A673 (cell line): Measurements from ENCODE around the gene ENTPD7.

Experiments
- EZH2 ChIP-seq: fragments of 200-600 bp; sonication (generic); IDR thresholded peaks from 2 replicates; pipeline ENCODE4 v1.6.1; 2017; ENCODE audit warnings: borderline replicate concordance, low read depth, mild to moderate bottlenecking, mixed read lengths, antibody characterized with exemption, low read length; ENCODE audit not compliant: poor library complexity, severe bottlenecking
- TF ChIP-seq, protein P1 (sequence below): fragments of 300-800, 200-600 bp; sonication (generic); conservative IDR thresholded peaks from 2 replicates; pipeline ENCODE4 v1.5.1; 2017; ENCODE audit warnings: low read depth, mild to moderate bottlenecking, antibody characterized with exemption, low read length, moderate library complexity, mixed read lengths

DNA sequence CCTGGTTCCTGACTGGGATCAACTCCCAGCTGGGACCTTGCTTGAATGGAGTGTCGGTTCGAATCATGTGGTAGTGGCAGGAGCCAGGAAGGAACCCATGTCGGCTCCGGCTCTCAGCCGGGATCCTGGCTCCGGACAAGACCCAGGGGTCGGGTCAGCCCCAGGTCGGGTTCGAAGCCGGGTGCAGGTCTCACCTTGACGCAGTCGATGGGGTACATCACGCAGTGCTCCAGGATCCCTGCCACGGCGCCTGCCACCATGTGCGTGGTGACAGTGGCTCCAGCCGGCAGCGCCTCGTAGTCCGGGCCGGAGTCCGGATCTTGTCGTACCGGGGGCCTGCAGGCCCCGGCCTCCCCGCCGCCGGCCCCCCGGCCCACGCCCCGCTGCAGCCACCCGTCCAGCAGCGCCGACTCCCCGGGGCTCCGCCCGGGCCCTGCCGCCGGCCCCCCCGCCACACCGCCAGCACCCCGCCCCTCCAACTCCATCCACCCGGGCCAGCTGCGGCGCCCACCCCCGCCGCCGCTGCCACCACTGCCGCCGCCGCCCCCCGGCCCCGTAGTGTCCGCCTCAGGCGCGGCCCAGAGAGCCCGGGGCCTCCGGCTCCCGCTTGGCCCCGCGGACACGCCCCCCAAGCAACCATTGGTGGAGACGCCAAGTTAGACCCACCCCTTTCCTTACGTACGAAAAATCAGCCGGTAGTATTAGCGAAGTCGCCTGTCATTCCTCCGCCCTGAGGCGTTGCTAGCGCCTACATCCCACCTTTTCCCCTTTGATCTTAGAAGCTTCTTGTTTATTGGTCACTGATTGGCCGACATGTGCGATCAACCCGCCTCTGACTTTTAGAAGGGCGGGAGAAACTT is 39.2 kb upstream of the ENTPD7 start, which contains the start of gene SLC25A28:
- TF ChIP-seq EZH2: no peak
- TF ChIP-seq, protein P1, sequence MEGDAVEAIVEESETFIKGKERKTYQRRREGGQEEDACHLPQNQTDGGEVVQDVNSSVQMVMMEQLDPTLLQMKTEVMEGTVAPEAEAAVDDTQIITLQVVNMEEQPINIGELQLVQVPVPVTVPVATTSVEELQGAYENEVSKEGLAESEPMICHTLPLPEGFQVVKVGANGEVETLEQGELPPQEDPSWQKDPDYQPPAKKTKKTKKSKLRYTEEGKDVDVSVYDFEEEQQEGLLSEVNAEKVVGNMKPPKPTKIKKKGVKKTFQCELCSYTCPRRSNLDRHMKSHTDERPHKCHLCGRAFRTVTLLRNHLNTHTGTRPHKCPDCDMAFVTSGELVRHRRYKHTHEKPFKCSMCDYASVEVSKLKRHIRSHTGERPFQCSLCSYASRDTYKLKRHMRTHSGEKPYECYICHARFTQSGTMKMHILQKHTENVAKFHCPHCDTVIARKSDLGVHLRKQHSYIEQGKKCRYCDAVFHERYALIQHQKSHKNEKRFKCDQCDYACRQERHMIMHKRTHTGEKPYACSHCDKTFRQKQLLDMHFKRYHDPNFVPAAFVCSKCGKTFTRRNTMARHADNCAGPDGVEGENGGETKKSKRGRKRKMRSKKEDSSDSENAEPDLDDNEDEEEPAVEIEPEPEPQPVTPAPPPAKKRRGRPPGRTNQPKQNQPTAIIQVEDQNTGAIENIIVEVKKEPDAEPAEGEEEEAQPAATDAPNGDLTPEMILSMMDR: no peak
